GM21576 (cell line): ENCODE measurements around the gene ZNF277.
"Not testable (repeated sequence)": the region's sequence is repeated elsewhere in the genome, so short reads cannot be mapped to it uniquely, and the experiment has no call there.

Experiments used
- ATAC-seq: cut with Tn5 transposase; IDR thresholded peaks from one replicate; pipeline ENCODE4 v1.9.1; 2021; ENCODE audit warnings: mild to moderate bottlenecking, moderate library complexity; ENCODE audit not compliant: unreplicated experiment

The ZNF277 gene

GRCh38 chr7:112383671-112384417, 177.3 kb downstream of the ZNF277 start:
- no peak for ATAC-seq

GRCh38 chr7:112385516-112385915, 179.0 kb downstream of the ZNF277 start:
- no peak for ATAC-seq

GRCh38 chr7:112386619-112387018, 180.1 kb downstream of the ZNF277 start:
- ATAC-seq = no peak

- no peak for ATAC-seq
Measured at GRCh38 chr7:112390167-112390566, 183.7 kb downstream of the ZNF277 start.

- ATAC-seq = not testable (repeated sequence)
Measured at GRCh38 chr7:112391079-112391821, 184.8 kb downstream of the ZNF277 start.

GRCh38 chr7:112391841-112392286, 185.4 kb downstream of the ZNF277 start:
- not testable (repeated sequence) for ATAC-seq
